HL-60 (cell line): ENCODE measurements around the gene GRID1.

Experiments
- GABPA ChIP-seq: IDR thresholded peaks from 2 replicates; pipeline ENCODE4 v1.6.1; 2012; ENCODE audit warnings: low read depth
- POLR2AphosphoS5 ChIP-seq: IDR thresholded peaks from 2 replicates; pipeline ENCODE4 v1.6.1; 2012; ENCODE audit warnings: low read depth
- TF ChIP-seq, protein P1 (sequence below): IDR thresholded peaks from one replicate; pipeline ENCODE4 v1.5.1; 2011; ENCODE audit warnings: low read length, control low read depth, inconsistent platforms; ENCODE audit not compliant: insufficient read depth
- TF ChIP-seq, protein P2 (sequence below): IDR thresholded peaks from 2 replicates; pipeline ENCODE4 v1.6.1; 2012; ENCODE audit warnings: low read depth; ENCODE audit not compliant: insufficient replicate concordance

GRCh38 chr10:85642082-85642420, 724.5 kb downstream of the GRID1 start:
- TF ChIP-seq, protein P1, sequence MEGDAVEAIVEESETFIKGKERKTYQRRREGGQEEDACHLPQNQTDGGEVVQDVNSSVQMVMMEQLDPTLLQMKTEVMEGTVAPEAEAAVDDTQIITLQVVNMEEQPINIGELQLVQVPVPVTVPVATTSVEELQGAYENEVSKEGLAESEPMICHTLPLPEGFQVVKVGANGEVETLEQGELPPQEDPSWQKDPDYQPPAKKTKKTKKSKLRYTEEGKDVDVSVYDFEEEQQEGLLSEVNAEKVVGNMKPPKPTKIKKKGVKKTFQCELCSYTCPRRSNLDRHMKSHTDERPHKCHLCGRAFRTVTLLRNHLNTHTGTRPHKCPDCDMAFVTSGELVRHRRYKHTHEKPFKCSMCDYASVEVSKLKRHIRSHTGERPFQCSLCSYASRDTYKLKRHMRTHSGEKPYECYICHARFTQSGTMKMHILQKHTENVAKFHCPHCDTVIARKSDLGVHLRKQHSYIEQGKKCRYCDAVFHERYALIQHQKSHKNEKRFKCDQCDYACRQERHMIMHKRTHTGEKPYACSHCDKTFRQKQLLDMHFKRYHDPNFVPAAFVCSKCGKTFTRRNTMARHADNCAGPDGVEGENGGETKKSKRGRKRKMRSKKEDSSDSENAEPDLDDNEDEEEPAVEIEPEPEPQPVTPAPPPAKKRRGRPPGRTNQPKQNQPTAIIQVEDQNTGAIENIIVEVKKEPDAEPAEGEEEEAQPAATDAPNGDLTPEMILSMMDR: no peak
- TF ChIP-seq POLR2AphosphoS5 (no peak), GABPA (no peak)
- TF ChIP-seq, protein P2, sequence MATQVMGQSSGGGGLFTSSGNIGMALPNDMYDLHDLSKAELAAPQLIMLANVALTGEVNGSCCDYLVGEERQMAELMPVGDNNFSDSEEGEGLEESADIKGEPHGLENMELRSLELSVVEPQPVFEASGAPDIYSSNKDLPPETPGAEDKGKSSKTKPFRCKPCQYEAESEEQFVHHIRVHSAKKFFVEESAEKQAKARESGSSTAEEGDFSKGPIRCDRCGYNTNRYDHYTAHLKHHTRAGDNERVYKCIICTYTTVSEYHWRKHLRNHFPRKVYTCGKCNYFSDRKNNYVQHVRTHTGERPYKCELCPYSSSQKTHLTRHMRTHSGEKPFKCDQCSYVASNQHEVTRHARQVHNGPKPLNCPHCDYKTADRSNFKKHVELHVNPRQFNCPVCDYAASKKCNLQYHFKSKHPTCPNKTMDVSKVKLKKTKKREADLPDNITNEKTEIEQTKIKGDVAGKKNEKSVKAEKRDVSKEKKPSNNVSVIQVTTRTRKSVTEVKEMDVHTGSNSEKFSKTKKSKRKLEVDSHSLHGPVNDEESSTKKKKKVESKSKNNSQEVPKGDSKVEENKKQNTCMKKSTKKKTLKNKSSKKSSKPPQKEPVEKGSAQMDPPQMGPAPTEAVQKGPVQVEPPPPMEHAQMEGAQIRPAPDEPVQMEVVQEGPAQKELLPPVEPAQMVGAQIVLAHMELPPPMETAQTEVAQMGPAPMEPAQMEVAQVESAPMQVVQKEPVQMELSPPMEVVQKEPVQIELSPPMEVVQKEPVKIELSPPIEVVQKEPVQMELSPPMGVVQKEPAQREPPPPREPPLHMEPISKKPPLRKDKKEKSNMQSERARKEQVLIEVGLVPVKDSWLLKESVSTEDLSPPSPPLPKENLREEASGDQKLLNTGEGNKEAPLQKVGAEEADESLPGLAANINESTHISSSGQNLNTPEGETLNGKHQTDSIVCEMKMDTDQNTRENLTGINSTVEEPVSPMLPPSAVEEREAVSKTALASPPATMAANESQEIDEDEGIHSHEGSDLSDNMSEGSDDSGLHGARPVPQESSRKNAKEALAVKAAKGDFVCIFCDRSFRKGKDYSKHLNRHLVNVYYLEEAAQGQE: no peak
